Transverse colon (tissue), 4 donors: Measurements from ENCODE around the gene HEATR5B. TPM values are rescaled to one million over a fixed set of nuclear protein-coding genes. Genes with fewer than 3 reads are reported as not detected.

ENCODE experiments used
- DNase-seq: peaks from one replicate; pipeline ENCODE4 v3.0.0-alpha.2; 2019
- H3K27ac ChIP-seq, 4 donors: fragments of 200-600 bp; sonication (generic); 2 replicates each; pipeline ENCODE4 v1.5.1; 2016 to 2018; ENCODE audit warnings: inconsistent platforms in 4 of 4
- H3K27me3 ChIP-seq: fragments of 200-600 bp; sonication (generic); 2 replicates; pipeline ENCODE4 v1.5.1; 2017; ENCODE audit warnings: inconsistent platforms
- H3K36me3 ChIP-seq, 4 donors: fragments of 200-600 bp; sonication (generic); 2 replicates each; pipeline ENCODE4 v1.5.1; 2017 to 2019; ENCODE audit warnings: inconsistent platforms in 4 of 4
- H3K4me1 ChIP-seq, 4 donors: fragments of 200-600 bp; sonication (generic); 2 replicates each; pipeline ENCODE4 v1.5.1; 2017 to 2020; ENCODE audit warnings: inconsistent platforms in 4 of 4
- H3K4me3 ChIP-seq, 4 donors: fragments of 200-600 bp; sonication (generic); 1 replicate in 1 of 4; 2 replicates in 3 of 4; pipeline versions ENCODE4 v1.5.1 to v1.6.1; 2017 to 2019; ENCODE audit warnings: inconsistent platforms in 4 of 4
- H3K9me3 ChIP-seq, 2 donors: fragments of 200-600 bp; sonication (generic); 2 replicates each; pipeline ENCODE4 v1.5.1; 2017 to 2019; ENCODE audit warnings: inconsistent platforms in 2 of 2
- EP300 ChIP-seq: sonication (generic); formaldehyde crosslinking; IDR thresholded peaks from one replicate; pipeline ENCODE4 v1.6.1; 2017; ENCODE audit warnings: antibody characterized with exemption, low read depth
- POLR2A ChIP-seq: fragments of 450-650 bp; IDR thresholded peaks from one replicate; pipeline ENCODE4 v1.6.1; 2016; ENCODE audit warnings: antibody characterized with exemption, mild to moderate bottlenecking, moderate library complexity
- POLR2AphosphoS5 ChIP-seq, 3 donors: sonication (generic); formaldehyde crosslinking; IDR thresholded peaks; one replicate each; pipeline ENCODE4 v1.6.1; 2016; ENCODE audit warnings: antibody characterized with exemption in 3 of 3
- WGBS, 2 donors: methylation state at CpG; one replicate each; pipeline ENCODE4 v1.1.5; 2018; ENCODE audit warnings: low coverage in 1 of 2; 5-methylcytosine and 5-hydroxymethylcytosine counted together
- in situ Hi-C, 4 donors: fragments of 200-750 bp; cut with MboI; loops; one replicate each; pipeline versions ENCODE4 v1.15.0 to v1.15.1; 2017; ENCODE audit warnings: low sequenced_read_pairs in 3 of 4, low pct_ligation_motif_present in 1 of 4, low pct_unique_long_range_greater_than_20kb in 1 of 4
- intact Hi-C: fragments of 100-400 bp; cut with DNase I; formaldehyde crosslinking; loops from one replicate; pipeline ENCODE4 v1.15.1; 2023; ENCODE audit warnings: low total_unique reads
- total RNA-seq, 4 donors: library from RNA; depleted of rRNA; stranded (reverse); fragments of >200 nt; gene quantifications; one replicate each; pipeline ENCODE4 v1.1.0, GENCODE V29; 2016
- TF ChIP-seq, protein P1 (sequence below), 5 experiments: fragments of 200-600 bp in 3 of 5; fragments of 450-650 bp in 2 of 5; sonication (generic) in 3 of 5; IDR thresholded peaks; 1 replicate in 2 of 5; 2 replicates in 3 of 5; pipeline ENCODE4 v1.5.1; 2016 to 2017; ENCODE audit warnings: antibody characterized with exemption in 5 of 5, inconsistent platforms in 3 of 5, mild to moderate bottlenecking in 2 of 5, moderate library complexity in 1 of 5

HEATR5B gene
- total RNA-seq, 4 donors from 2014 or later = 17.9 to 45.4 (median 29.9) TPM

DNA sequence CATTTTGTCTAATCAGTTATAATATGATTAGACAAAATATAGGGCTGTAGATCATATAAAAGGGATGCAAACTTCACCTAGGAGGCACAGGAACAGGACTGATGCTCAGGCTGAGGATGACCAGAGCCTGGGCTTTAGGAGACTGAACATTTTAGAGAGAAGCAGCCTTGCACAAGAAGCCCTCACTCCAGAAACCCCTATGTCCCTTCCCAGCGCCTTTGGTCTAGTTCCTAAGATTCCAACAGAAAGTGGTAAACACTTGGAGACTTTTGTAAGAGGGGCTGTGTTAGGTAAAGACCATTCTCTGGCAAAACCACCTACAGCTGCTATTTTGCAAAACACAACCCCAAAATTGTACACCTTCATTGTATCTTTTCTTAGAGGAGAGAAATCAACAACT is 33.4 kb upstream of the HEATR5B start:
- intact Hi-C loops = no loop called here
- in situ Hi-C loops = no loop called here
- no peaks in the 10 kb centered on the region for H3K27me3 ChIP-seq
- peaks cover 0 to 50% (median 11%) of the 10 kb centered on the region in 4 donors for H3K36me3 ChIP-seq
- no peaks in the 10 kb centered on the region for H3K9me3 ChIP-seq
- 81 to 100% methylated on average over 1 of the region's 1 CpG for WGBS, 2 donors
- H3K4me1 ChIP-seq = no peaks in the 10 kb centered on the region
- H3K27ac ChIP-seq = no peak overlapping the region
- TF ChIP-seq EP300 = no peak
- no peak for TF ChIP-seq POLR2A
- TF ChIP-seq, protein P1, sequence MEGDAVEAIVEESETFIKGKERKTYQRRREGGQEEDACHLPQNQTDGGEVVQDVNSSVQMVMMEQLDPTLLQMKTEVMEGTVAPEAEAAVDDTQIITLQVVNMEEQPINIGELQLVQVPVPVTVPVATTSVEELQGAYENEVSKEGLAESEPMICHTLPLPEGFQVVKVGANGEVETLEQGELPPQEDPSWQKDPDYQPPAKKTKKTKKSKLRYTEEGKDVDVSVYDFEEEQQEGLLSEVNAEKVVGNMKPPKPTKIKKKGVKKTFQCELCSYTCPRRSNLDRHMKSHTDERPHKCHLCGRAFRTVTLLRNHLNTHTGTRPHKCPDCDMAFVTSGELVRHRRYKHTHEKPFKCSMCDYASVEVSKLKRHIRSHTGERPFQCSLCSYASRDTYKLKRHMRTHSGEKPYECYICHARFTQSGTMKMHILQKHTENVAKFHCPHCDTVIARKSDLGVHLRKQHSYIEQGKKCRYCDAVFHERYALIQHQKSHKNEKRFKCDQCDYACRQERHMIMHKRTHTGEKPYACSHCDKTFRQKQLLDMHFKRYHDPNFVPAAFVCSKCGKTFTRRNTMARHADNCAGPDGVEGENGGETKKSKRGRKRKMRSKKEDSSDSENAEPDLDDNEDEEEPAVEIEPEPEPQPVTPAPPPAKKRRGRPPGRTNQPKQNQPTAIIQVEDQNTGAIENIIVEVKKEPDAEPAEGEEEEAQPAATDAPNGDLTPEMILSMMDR (IDR thresholded peaks at IDR 0.05) = no peak
- TF ChIP-seq POLR2AphosphoS5 (IDR thresholded peaks at IDR 0.05) = no peak
- DNase-seq = no peak
- no peak overlapping the region for H3K4me3 ChIP-seq

DNA sequence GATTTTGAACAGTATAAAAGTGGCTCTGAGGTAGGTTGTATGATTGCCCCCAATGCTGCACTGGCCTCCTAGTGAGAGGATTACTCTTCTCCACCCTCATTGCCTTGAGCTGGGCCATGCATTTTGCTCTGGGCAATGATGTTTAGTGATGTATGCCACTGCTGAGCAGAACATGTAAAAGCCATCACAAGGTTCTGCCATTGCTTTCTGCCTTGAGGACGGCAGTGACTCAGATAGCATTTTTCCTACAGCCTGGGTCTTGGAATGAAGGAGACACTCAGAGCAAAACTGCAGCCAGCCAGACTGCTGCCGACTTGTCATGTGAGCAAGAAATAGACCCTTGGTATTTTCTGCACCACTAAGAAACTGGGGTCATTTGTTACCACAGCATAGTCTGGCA is 27.8 kb upstream of the HEATR5B start:
- Histone ChIP-seq H3K27ac (no peak overlapping the region), H3K9me3 (no peaks in the 10 kb centered on the region), H3K27me3 (no peaks in the 10 kb centered on the region), H3K4me1 (no peaks in the 10 kb centered on the region), H3K4me3 (no peak overlapping the region), H3K36me3 (peaks cover 0 to 54% (median 7%) of the 10 kb centered on the region in 4 donors)
- DNase-seq = no peak
- in situ Hi-C loops = no loop called here
- no peak for TF ChIP-seq EP300
- TF ChIP-seq POLR2A = no peak
- TF ChIP-seq POLR2AphosphoS5 (IDR thresholded peaks at IDR 0.05) = no peak
- TF ChIP-seq, protein P1 (IDR thresholded peaks at IDR 0.05) = no peak
- 100% methylated on average over 1 to 2 of the region's 2 CpGs for WGBS, 2 donors
- intact Hi-C loops = no loop called here

DNA sequence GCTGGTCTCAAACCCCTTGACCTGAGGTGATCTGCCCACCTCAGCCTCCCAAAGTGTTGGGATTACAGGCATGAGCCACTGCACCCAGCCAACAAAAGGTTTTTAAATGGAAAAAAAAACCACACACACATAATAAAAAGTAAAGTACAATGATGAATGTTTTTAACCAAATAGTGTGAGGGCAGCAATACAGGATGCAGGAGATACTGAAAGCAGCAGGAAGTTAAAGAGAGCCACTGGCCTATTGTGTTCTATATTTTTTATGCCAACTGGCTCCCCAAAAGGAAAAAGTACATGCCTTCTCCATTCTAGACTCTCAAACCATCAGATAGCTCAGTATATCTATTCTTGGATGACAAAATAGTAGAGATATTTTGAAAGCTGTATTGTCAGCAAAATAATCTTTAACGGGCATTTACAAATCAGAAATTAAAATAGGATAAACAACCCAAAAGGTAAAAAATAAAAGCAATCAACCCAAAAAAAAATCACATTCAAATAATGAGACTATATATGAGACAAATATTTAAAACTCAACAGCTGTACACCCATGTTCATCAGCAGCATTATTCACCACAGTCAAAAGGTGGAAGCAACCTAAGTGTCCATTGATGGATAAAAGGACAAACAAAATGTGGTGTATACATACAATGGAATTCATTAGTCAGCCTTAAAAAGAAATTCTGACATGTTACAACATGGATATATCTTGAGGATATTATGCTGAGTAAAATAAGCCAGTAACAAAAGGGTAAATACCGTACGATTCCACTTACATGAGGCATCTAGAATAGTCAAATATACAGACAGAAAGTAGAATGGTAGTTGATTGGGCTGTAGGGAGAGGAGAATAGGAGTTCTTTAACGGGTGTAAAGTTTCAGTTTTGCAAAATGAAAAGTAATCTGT is 26.4 kb upstream of the HEATR5B start:
- DNase-seq = no peak
- in situ Hi-C loops (no loop called here), intact Hi-C loops (no loop called here)
- Histone ChIP-seq H3K27me3 (no peaks in the 10 kb centered on the region), H3K4me1 (no peaks in the 10 kb centered on the region), H3K36me3 (peaks cover 0 to 60% (median 11%) of the 10 kb centered on the region in 4 donors), H3K4me3 (no peak overlapping the region), H3K9me3 (no peaks in the 10 kb centered on the region), H3K27ac (no peak overlapping the region)
- TF ChIP-seq POLR2AphosphoS5 (IDR thresholded peaks at IDR 0.05) (no peak), POLR2A (no peak), EP300 (no peak)
- TF ChIP-seq, protein P1 (IDR thresholded peaks at IDR 0.05) = no peak
- WGBS, 2 donors = 90 to 94% methylated on average over 4 of the region's 4 CpGs

DNA sequence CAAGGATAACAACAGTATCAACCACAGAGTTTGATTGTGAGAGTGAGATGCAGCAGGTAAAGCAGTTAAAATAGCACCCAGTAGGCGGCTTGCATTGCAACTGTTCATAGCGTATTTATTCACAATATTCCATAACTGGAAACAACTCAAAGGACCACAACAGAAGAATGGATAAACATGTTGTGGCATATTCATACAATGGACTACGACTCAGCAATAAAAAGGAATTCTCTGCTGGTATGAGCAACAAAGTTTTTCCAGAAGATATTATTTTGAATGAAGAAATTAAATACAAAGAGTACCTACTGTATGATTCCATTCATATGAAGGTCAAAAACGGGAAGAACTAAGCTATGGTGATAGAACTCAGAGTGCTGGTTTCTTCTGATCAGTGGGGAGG is 25.4 kb upstream of the HEATR5B start:
- no peak for TF ChIP-seq EP300
- intact Hi-C loops (no loop called here), in situ Hi-C loops (no loop called here)
- Histone ChIP-seq H3K27ac (no peak overlapping the region), H3K36me3 (peaks cover 0 to 56% (median 11%) of the 10 kb centered on the region in 4 donors), H3K4me3 (no peak overlapping the region), H3K4me1 (no peaks in the 10 kb centered on the region), H3K27me3 (no peaks in the 10 kb centered on the region), H3K9me3 (no peaks in the 10 kb centered on the region)
- 91 to 92% methylated on average over 4 of the region's 4 CpGs for WGBS, 2 donors
- DNase-seq = no peak
